ENCODE measurements around the gene DCST2.
A peak's percentile ranks its signal among the peaks of the same experiment; 100 is the strongest.

- TF ChIP-seq CTCF (IDR thresholded peaks at IDR 0.05; ENCODE audit: poor library complexity, severe bottlenecking), result peak; percentile 17
- TF ChIP-seq EP300 (conservative IDR thresholded peaks at IDR 0.05; ENCODE audit: poor library complexity, severe bottlenecking), result no peak
- TF ChIP-seq RAD21 (conservative IDR thresholded peaks at IDR 0.05), result no peak
- TF ChIP-seq POLR2AphosphoS5 (IDR thresholded peaks at IDR 0.05), result peak; percentile 63
- no peak for TF ChIP-seq EZH2 (IDR thresholded peaks at IDR 0.05; ENCODE audit: borderline replicate concordance, insufficient read depth, low read length, poor library complexity, severe bottlenecking)
- TF ChIP-seq SMC3 (conservative IDR thresholded peaks at IDR 0.05; ENCODE audit: poor library complexity), result no peak
- peak; percentile 14 for TF ChIP-seq REST (IDR thresholded peaks at IDR 0.05; ENCODE audit: borderline replicate concordance)
- TF ChIP-seq TAF1 (IDR thresholded peaks at IDR 0.05; ENCODE audit: low read depth), result peak; percentile 81
- peak; percentile 45 for TF ChIP-seq MXI1 (conservative IDR thresholded peaks at IDR 0.05; ENCODE audit: poor library complexity, severe bottlenecking)
These were observed 46.1 kb upstream of the DCST2 start for GRCh38 chr1:155079487-155080311.

Measured in neural cell (in vitro differentiated cells).